Left hindlimb (tissue), 1 donor: ENCODE data around the gene CLCF1.

Experiments used
- DNase-seq: peaks from one replicate; pipeline ENCODE4 v3.0.0-alpha.2; 2018

CLCF1 gene

GRCh38 chr11:67372993-67373647, at the start of gene CLCF1:
CLCF1 (minus strand) TSS chr11:67373598; CDS start chr11:67373539, 59 bp downstream.
- DNase-seq: peak; percentile 75

- no peak for DNase-seq
These were observed 49.5 kb upstream of the CLCF1 start for GRCh38 chr11:67422891-67423290.

DNA sequence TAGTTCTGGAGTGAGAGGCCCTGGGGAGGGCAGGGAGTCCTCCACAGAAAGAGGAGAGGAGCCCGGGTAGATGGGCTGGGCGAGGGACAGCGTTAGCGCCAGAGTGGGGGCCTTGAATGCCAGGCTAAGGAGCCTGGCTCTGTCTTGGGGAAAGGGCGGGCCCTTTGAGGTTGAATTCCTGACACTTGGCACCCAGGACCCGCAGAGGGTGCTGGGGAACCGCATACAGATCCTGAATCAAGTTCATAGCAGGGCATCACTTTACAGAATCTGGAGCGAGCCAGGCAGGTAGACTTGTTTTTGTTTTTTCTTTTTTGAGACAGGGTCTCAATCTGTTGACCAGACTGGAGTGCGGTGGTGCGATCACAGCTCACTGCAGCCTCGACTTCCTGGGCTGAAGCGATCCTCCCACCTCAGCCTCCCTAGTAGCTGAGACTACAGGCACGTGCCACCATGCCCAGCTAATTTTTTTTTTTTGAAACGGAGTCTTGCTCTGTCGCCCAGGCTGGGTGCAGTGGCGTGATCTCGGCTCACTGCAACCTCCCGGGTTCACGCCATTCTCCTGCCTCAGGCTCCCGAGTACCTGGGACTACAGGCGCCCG, 48.1 kb upstream of the CLCF1 start:
- DNase-seq: no peak

DNA sequence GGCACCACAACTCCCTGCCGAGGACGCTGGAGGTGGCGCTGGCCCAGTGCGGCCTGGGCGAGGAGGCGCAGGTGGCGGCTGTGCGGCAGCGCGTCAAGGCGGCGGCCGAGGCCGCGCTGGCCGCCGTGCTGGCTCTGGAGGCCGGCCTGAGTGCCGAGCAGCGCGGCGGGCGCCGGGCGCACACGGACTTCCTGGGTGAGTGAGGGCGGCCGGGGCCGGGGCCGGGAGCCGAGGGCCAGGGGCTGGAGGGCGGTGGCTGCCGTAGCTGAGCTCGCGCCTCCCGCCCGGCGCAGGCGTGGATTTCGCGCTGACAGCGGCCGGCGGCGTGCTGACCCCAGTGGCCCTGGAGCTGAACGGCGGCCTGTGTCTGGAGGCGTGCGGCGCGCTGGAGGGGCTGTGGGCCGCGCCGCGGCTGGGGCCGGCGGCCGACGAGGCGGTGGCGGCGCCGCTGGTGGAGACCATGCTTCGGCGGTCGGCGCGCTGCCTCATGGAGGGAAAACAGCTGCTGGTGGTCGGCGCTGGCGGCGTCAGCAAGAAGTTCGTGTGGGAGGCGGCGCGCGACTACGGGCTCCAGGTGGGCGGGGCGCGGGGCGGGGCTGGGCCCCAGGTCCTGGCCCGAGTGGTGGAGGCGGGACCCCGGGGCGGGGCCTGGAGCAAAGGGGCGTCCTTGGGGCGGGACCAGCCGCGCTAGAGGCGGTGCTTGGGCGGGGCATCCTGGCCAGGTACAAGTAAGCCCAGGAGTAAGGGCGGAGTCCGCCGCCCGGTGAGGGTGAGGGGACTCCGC, 47.4 kb upstream of the CLCF1 start:
- DNase-seq: peak; percentile 97

- DNase-seq: no peak
These were observed 46.8 kb upstream of the CLCF1 start for GRCh38 chr11:67420147-67420645.

DNA sequence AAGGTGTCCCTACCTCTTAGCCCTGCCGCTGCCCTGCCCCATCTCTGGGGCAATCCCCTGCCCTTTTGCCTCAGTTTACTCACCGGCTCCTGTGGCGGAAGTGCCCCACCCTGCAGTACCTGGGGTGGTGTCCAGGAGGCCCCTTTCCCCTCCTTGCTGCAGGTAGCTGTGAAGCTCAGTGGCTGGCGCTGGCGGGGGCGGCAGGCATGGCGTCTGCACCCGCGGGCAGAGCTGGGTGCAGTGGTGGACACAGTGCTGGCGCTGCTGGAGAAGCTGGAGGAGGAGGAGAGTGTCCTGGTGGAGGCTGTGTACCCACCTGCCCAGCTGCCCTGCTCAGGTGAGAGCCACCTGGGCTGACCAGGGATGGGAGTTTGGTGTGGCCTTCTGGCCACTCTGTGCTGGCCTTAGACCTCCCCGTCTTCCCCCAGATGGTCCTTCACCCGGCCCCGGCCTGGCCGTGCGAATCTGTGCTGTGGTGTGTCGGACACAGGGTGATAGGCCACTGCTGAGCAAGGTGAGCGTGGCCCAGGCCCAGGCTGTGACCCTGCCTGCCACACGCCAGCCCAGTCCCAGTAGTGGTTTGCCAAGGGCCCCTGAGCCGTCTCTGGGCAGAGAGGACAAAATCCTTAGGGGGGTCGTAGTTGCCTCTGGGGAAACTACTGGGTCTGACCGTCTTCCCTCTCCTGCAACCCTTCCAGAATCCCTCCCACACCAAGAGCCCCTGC, 46.1 kb upstream of the CLCF1 start:
- no peak for DNase-seq

GRCh38 chr11:67418476-67419281, 45.3 kb upstream of the CLCF1 start:
- peak; percentile 68 for DNase-seq

DNA sequence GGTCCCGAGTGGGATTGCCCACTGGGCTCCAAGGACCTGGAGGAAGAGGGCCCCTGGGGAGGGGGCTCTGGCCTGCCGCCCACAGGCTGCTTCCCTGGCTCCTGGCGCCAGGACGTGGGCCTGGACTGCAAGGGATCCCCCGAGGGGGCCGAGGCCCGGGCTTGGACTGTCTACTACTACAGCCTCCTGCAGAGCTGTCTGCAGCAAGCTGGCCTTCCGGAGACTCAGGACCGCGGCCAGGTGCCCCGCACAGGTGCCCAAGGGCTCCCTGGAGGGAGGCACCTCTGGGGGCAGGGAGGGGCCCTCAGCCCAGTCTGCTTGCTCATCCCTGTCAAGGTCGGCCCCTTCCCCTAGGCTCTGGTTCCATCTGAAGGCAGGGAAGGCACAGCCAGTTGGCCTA, 44.0 kb upstream of the CLCF1 start:
- no peak for DNase-seq

- no peak for DNase-seq
These were observed 43.3 kb upstream of the CLCF1 start for GRCh38 chr11:67416416-67417335.

DNA sequence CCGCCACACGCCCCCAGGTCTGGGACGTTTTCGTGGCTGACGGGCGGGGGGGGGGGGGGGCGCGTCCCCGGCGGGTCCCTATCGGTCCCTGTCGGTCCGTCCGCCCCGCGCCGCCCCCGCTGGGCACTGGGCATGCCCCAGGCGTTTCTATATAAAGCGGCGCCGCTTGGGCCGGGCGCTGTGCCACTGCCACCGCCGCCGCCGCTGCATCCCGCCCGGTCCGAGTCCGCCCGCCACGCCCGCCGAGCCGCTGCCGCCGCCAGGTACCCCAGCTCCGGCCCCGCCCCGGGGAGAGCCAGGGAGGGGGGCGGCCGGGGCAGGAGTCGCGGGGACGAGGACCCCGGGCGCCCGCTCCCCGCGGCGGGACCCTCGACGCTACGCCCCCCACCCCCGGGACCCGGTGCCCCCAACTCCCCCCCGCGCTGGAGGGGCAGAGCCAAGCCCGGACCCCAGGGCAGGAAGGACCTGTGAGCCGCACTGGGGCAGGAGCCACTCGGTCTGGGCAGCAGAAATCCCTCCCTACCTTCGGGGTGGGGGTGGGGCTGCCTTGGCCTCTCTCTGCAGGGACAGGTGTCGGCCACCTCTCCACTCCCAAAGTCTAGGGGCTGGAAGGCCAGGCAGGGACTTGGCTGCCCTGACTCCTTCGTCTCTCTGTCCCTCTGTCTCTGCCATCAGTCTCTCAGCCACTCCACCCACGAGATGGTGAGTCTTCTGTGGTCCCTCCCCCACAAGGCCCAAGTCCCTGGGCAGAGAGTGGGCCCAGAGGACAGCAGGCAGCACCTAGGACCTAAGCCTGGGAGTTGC, 42.3 kb upstream of the CLCF1 start, which contains the start of gene CARNS1:
CARNS1 (plus strand) TSS at position 178 of the 804 bp plus-strand sequence; CDS start at position 700, 522 bp downstream.
- DNase-seq: no peak

- no peak for DNase-seq
These were observed 40.0 kb upstream of the CLCF1 start for GRCh38 chr11:67413266-67413849.

DNA sequence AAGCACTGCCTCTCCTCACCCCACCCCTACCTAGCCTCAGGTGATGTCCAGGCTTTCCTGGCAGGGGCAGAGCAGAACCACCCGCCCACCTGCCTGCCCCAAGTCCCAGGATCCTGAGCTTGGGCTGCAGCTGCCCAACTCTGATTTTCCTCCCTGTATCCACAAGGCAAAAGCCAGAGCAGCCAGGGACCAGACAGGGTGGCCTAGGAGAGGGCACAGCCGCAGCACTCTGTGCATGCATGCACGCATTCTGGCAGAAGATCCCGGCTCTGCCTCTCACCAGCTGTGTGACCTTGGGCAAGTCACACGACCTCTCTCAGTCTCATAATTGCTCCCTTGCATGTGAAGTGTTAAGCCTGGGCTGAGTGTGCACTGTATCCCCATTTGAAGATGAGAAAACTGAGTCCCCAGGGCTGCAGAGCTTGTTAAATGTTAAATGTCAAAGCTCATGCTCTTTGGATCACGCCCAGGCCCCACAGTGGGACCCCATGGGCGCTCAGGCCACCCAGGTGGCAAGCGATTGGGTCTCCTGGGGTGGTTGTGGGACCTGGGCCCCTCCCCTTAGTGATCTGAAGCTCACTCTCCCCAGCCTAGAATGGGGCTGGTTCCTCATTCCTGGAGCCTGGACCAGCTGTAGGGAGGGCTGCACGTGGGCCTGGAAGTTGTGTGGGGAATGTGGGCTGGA, 39.2 kb upstream of the CLCF1 start:
- DNase-seq: no peak

- no peak for DNase-seq
These were observed 38.4 kb upstream of the CLCF1 start for GRCh38 chr11:67411785-67412152.

GRCh38 chr11:67410984-67411784, 37.8 kb upstream of the CLCF1 start:
- no peak for DNase-seq

DNA sequence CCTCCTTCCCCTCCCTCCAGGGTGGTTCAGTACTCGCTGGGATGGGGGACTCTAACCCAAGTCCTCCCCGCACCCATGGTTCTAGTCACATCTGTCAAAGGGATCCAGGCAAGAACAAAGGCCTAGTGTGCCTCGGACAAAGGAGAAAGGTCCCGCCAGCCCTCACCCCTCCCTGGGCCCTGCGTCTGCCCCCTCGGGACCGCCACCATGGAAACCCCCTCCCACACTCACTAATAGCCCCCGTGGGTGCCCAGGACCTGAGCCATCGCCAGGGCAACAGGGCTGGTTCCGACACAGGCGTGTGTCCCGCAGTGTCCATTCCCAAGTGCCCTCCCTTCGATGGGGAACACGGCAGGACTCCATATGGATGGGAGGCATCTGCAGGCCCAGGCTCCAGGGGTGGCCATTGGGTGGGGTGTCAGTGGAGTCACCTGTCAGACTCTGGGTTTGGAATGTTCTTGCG, 37.0 kb upstream of the CLCF1 start:
- DNase-seq: no peak

DNA sequence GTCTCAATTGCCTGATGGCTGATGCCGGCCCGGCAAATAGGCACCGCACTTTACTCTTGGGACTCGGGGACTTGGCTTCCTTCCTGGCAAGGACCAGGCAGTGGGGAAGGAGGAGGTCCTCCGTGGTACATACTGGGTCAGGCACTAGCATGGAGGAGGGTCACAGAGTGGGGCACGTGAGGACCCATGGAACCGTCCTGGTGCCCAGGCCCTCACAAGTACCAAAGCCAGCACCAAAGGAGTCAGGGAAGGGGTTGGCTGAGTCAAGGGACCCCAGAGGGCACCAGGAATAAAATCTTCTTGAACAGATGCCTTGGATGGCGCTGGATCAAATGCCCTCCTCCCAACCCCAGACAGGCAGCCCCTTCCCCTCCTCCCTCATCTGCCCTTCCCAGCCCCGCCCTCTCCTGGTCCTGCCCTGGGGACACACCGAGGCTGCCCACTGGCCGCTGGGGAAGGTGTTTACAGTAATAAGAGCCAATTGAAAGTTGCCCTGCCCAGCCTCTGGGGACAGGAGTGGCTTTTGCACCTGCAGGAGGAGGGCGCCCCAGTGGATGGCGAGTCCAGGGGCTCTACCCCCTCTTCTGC, 36.5 kb upstream of the CLCF1 start:
- DNase-seq: no peak

DNA sequence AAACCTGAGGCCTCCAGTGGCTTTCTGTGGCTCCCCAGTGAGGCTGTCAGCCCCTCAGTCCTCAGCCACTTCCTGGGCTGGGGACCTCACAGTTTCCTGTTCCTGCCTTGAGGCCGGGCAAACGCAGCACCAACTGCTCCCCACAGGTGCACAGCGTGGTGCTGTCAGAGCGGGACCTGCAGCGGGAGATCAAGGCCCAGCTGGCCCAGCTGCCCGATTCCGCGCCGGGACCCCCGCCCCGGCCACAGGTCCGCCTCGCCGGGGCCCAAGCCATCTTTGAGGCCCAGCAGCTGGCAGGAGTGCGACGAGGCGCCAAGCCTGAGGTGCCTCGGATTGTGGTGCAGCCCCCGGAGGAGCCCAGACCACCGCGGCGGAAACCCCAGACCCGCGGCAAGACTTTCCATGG, 35.9 kb upstream of the CLCF1 start:
- no peak for DNase-seq
